Measurements from ENCODE around the gene CYP2S1.

DNA sequence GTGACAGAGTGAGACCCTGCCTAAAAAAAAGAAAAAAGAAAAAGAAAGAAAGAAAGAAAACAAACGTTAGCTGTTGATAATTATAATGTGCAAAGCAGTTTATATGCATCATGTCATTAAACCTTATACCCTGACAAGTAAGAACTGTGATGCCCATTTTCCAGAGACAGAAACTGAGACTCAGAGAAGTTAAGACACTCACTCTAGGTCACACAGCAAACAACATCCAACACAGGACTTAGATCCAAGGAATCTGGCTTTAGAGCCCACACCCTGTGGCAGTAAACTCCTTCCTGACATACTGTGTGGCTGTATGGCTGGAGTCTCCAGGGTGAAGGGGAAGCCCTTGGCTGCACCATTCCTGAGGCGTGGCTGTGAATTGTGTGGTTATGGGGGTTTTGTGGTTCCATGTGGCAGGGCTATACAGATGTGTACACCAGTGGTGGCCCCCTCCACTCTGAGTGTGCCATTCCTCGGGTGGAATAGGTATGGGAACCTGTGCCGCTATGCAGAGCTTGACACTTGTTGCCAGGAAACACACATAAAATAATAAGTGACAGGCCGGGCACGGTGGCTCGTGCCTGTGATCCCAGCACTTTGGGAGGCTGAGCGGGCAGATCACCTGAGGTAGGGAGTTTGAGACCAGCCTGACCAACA is 41.6 kb downstream of the CYP2S1 start:
- TF ChIP-seq, protein P1, sequence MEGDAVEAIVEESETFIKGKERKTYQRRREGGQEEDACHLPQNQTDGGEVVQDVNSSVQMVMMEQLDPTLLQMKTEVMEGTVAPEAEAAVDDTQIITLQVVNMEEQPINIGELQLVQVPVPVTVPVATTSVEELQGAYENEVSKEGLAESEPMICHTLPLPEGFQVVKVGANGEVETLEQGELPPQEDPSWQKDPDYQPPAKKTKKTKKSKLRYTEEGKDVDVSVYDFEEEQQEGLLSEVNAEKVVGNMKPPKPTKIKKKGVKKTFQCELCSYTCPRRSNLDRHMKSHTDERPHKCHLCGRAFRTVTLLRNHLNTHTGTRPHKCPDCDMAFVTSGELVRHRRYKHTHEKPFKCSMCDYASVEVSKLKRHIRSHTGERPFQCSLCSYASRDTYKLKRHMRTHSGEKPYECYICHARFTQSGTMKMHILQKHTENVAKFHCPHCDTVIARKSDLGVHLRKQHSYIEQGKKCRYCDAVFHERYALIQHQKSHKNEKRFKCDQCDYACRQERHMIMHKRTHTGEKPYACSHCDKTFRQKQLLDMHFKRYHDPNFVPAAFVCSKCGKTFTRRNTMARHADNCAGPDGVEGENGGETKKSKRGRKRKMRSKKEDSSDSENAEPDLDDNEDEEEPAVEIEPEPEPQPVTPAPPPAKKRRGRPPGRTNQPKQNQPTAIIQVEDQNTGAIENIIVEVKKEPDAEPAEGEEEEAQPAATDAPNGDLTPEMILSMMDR (IDR thresholded peaks at IDR 0.05): no peak
- no peak for TF ChIP-seq POLR2A (IDR thresholded peaks at IDR 0.05)
